Progenitor cell of endocrine pancreas (in vitro differentiated cells): ENCODE results near the gene OR10A7. TPM values are rescaled to one million over a fixed set of nuclear protein-coding genes. Genes with fewer than 3 reads are reported as not detected.

Source experiments
- DNase-seq: peaks from one replicate; pipeline ENCODE4 v3.0.0; 2021; ENCODE audit warnings: low spot score; ENCODE audit not compliant: unreplicated experiment
- H3K27ac Mint-ChIP-seq: 2 replicates; pipeline ENCODE4 v1.8.0; 2021; ENCODE audit warnings: mild to moderate bottlenecking, moderate library complexity, mixed read lengths
- H3K27me3 Mint-ChIP-seq: 2 replicates; pipeline ENCODE4 v1.8.0; 2021; ENCODE audit warnings: mixed read lengths
- H3K36me3 Mint-ChIP-seq: 2 replicates; pipeline ENCODE4 v1.8.0; 2022; ENCODE audit warnings: mixed read lengths; ENCODE audit not compliant: insufficient read depth
- H3K4me1 Mint-ChIP-seq: 2 replicates; pipeline ENCODE4 v1.8.0; 2021; ENCODE audit warnings: low read depth, mixed read lengths
- H3K4me3 Mint-ChIP-seq: 2 replicates; pipeline ENCODE4 v1.8.0; 2021; ENCODE audit warnings: low read depth, mild to moderate bottlenecking, moderate library complexity, mixed read lengths
- H3K9me3 Mint-ChIP-seq: 2 replicates; pipeline ENCODE4 v1.8.0; 2021; ENCODE audit warnings: low read depth, mixed read lengths
- CTCF ChIP-seq: fragments of 200-600 bp; sonication (generic); IDR thresholded peaks from one replicate; pipeline ENCODE4 v1.5.0; 2021; ENCODE audit warnings: antibody characterized with exemption, mild to moderate bottlenecking; ENCODE audit not compliant: unreplicated experiment
- total RNA-seq: library from RNA; stranded (reverse); gene quantifications from 2 replicates; pipeline ENCODE4 v1.2.1, GENCODE V29; 2021

OR10A7 gene
- total RNA-seq, 1 donor from 2014 or later = not detected

- Mint-ChIP-seq H3K9me3 (peaks cover 6% of the 10 kb centered on the region), H3K4me3 (no peak overlapping the region), H3K27me3 (peaks cover 7% of the 10 kb centered on the region), H3K36me3 (no peaks in the 10 kb centered on the region), H3K27ac (no peak overlapping the region), H3K4me1 (no peaks in the 10 kb centered on the region)
- DNase-seq = no peak
- TF ChIP-seq CTCF = no peak
Measured at GRCh38 chr12:55246159-55246558, 25.3 kb downstream of the OR10A7 start.

DNA sequence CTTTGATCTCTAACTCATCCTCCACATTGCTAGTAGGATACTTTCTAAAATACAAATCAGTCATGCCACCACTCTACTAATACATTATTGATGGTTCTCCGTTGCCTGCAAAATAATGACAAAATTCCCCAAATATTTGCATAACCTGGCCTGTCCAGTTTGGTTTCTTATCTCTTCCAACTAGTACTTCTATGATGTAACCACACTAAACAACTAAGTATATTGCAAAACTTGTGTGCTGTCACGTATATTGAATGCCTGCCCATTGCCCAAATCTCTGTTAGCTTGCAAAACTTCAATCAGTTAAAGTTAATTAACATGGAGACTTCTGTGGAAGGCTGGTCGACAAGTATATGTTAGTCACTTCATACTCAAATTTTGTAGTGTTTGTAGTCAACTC, 30.1 kb downstream of the OR10A7 start:
- Mint-ChIP-seq H3K4me1 (no peaks in the 10 kb centered on the region), H3K27ac (no peak overlapping the region), H3K4me3 (no peak overlapping the region), H3K27me3 (peaks cover 7% of the 10 kb centered on the region), H3K36me3 (no peaks in the 10 kb centered on the region), H3K9me3 (no peaks in the 10 kb centered on the region)
- no peak for TF ChIP-seq CTCF
- DNase-seq = no peak

GRCh38 chr12:55253281-55253680, 32.5 kb downstream of the OR10A7 start:
- H3K27ac Mint-ChIP-seq = no peak overlapping the region
- no peak for DNase-seq
- no peaks in the 10 kb centered on the region for H3K4me1 Mint-ChIP-seq
- H3K9me3 Mint-ChIP-seq = peaks cover 3% of the 10 kb centered on the region
- peaks cover 1% of the 10 kb centered on the region for H3K27me3 Mint-ChIP-seq
- H3K4me3 Mint-ChIP-seq = no peak overlapping the region
- H3K36me3 Mint-ChIP-seq = no peaks in the 10 kb centered on the region
- TF ChIP-seq CTCF = no peak

GRCh38 chr12:55256831-55257230, 36.0 kb downstream of the OR10A7 start:
- H3K4me1 Mint-ChIP-seq = no peaks in the 10 kb centered on the region
- no peaks in the 10 kb centered on the region for H3K27me3 Mint-ChIP-seq
- H3K9me3 Mint-ChIP-seq = peaks cover 3% of the 10 kb centered on the region
- H3K27ac Mint-ChIP-seq = no peak overlapping the region
- TF ChIP-seq CTCF = no peak
- DNase-seq = no peak
- no peak overlapping the region for H3K4me3 Mint-ChIP-seq
- no peaks in the 10 kb centered on the region for H3K36me3 Mint-ChIP-seq

- DNase-seq = no peak
- Mint-ChIP-seq H3K4me1 (no peaks in the 10 kb centered on the region), H3K4me3 (no peak overlapping the region), H3K27ac (no peak overlapping the region), H3K27me3 (no peaks in the 10 kb centered on the region), H3K9me3 (peaks cover 3% of the 10 kb centered on the region), H3K36me3 (no peaks in the 10 kb centered on the region)
- TF ChIP-seq CTCF = no peak
Measured at GRCh38 chr12:55258303-55258702, 37.5 kb downstream of the OR10A7 start.

Other genes with a start within 250 kb of the OR10A7 start
- gene TESPA1, start 236.3 kb upstream of the OR10A7 start, total RNA-seq = not detected in 2 replicates
- gene NEUROD4, start 201.1 kb upstream of the OR10A7 start, total RNA-seq = not detected in 2 replicates
- gene OR9K2, start 94.6 kb upstream of the OR10A7 start, total RNA-seq = not detected in 2 replicates
- not detected in 2 replicates for gene OR6C74, start 23.6 kb downstream of the OR10A7 start, total RNA-seq
- gene OR6C6, start 75.5 kb downstream of the OR10A7 start, total RNA-seq = not detected in 2 replicates
- not detected in 2 replicates for gene OR6C1, start 93.3 kb downstream of the OR10A7 start, total RNA-seq
- not detected in 2 replicates for gene OR6C3, start 109.7 kb downstream of the OR10A7 start, total RNA-seq
- gene OR6C75, start 141.9 kb downstream of the OR10A7 start, total RNA-seq = not detected in 2 replicates
- not detected in 2 replicates for gene OR6C65, start 179.5 kb downstream of the OR10A7 start, total RNA-seq
- gene OR6C76, start 205.2 kb downstream of the OR10A7 start, total RNA-seq = not detected in 2 replicates
- gene OR6C2, start 223.1 kb downstream of the OR10A7 start, total RNA-seq = not detected in 2 replicates
- gene OR6C70, start 249.1 kb downstream of the OR10A7 start, total RNA-seq = not detected in 2 replicates